Cardiac muscle cell (in vitro differentiated cells and primary cell): ENCODE measurements around the gene TUBGCP5. TPM values are rescaled to one million over a fixed set of nuclear protein-coding genes. Genes with fewer than 3 reads are reported as not detected.

ENCODE experiments used
- DNase-seq, 2 donors: peaks; one replicate each; pipeline versions ENCODE4 v3.0.0 to v3.0.0-alpha.2; 2010 to 2017; ENCODE audit warnings: low read depth in 1 of 2, low spot score in 1 of 2
- H3K27ac ChIP-seq: fragments of 200-600 bp; sonication (generic); 2 replicates; pipeline ENCODE4 v1.5.1; 2016
- H3K27me3 ChIP-seq: fragments of 200-600 bp; sonication (generic); 2 replicates; pipeline ENCODE4 v1.6.0; 2016; ENCODE audit warnings: control low read depth
- H3K36me3 ChIP-seq: fragments of 200-600 bp; sonication (generic); 2 replicates; pipeline ENCODE4 v1.5.1; 2016; ENCODE audit warnings: control low read depth
- H3K4me1 ChIP-seq: fragments of 200-600 bp; sonication (generic); 2 replicates; pipeline ENCODE4 v1.8.1; 2017; ENCODE audit warnings: low read depth, mild to moderate bottlenecking, mixed run types
- H3K4me3 ChIP-seq: fragments of 200-600 bp; sonication (generic); 2 replicates; pipeline ENCODE4 v1.5.1; 2016; ENCODE audit warnings: mild to moderate bottlenecking
- H3K9me3 ChIP-seq: fragments of 200-600 bp; sonication (generic); 2 replicates; pipeline ENCODE4 v1.5.1; 2017; ENCODE audit warnings: low read depth, mild to moderate bottlenecking, control low read depth
- polyA plus RNA-seq: library from polyadenylated mRNA; unstranded; fragments of >200 nt; fragmentation: Nextera tagmentation; extraction: Ambion mirVana; gene quantifications from 2 replicates; pipeline ENCODE4 v1.2.1, GENCODE V29; 2016
- total RNA-seq: library from RNA; depleted of rRNA; stranded (reverse); fragments of >200 nt; gene quantifications from 2 replicates; pipeline ENCODE4 v1.2.3, GENCODE V29; 2016
- TF ChIP-seq, protein P1 (sequence below): IDR thresholded peaks from 2 replicates; pipeline ENCODE4 v1.5.1; 2012; ENCODE audit warnings: low read depth, mild to moderate bottlenecking, low read length

The TUBGCP5 gene
- total and polyA plus RNA-seq, 2 experiments from 2014 or later = 13.2 to 19.1 TPM

DNA sequence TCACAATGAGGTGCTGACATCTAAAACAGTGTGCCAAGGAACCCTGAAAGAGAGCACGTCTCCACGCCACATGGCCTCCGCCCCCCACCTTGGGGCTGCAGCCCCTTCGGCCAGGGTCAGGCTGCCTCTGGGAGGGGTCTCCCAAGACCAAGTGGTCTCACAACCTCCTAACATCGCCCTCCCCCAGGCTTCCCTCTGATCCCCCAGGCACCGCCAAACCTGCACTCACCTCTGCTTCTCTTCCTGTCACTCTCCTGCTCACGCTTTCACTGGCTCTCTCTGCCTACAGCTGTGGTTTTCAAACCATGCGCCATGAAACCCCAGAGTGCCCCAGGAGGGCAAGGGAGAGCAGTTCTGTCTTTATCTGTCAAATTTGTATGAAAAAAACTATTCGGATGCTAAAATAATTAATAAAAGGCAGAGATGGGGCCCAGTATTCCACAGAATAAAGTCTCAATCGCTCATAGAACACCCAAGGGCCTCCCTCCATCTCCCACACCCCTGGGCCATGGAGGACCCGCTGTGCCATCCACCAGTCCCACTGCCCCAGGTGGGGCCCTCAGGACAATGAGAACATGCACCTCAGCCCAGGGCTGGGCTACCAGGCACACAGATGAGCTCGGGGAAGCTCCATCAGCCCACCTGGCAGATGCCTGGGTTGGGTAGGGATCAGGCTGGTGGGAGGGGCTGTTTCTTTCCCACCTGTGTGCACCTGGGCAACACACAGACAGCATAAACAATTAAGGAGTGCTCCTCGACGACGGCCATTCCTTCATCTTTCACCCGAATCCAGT, 80.7 kb downstream of the TUBGCP5 start:
- H3K9me3 ChIP-seq = no peaks in the 10 kb centered on the region
- TF ChIP-seq, protein P1, sequence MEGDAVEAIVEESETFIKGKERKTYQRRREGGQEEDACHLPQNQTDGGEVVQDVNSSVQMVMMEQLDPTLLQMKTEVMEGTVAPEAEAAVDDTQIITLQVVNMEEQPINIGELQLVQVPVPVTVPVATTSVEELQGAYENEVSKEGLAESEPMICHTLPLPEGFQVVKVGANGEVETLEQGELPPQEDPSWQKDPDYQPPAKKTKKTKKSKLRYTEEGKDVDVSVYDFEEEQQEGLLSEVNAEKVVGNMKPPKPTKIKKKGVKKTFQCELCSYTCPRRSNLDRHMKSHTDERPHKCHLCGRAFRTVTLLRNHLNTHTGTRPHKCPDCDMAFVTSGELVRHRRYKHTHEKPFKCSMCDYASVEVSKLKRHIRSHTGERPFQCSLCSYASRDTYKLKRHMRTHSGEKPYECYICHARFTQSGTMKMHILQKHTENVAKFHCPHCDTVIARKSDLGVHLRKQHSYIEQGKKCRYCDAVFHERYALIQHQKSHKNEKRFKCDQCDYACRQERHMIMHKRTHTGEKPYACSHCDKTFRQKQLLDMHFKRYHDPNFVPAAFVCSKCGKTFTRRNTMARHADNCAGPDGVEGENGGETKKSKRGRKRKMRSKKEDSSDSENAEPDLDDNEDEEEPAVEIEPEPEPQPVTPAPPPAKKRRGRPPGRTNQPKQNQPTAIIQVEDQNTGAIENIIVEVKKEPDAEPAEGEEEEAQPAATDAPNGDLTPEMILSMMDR = no peak
- H3K4me3 ChIP-seq = no peak overlapping the region
- peaks cover under 1% of the 10 kb centered on the region for H3K4me1 ChIP-seq
- no peak for DNase-seq
- H3K27me3 ChIP-seq = no peaks in the 10 kb centered on the region
- peak overlapping the region; percentile 39 for H3K27ac ChIP-seq
- no peaks in the 10 kb centered on the region for H3K36me3 ChIP-seq

DNA sequence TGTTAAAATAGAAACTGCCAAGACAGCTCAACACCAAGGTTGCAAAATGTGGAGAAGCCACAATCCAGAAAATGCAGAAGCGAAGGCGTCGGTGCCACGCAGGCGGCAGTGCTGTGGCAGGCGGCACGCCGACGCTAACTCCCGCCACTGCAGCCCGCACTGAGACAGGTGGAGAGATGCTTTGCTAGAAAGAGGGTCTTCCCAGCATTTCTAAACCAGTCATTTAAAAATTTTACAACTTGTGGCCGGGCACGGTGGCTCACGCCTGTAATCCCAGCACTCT, 82.5 kb downstream of the TUBGCP5 start:
- no peak overlapping the region for H3K4me3 ChIP-seq
- H3K9me3 ChIP-seq = no peaks in the 10 kb centered on the region
- H3K4me1 ChIP-seq = no peaks in the 10 kb centered on the region
- H3K36me3 ChIP-seq = no peaks in the 10 kb centered on the region
- H3K27me3 ChIP-seq = no peaks in the 10 kb centered on the region
- TF ChIP-seq, protein P1 = no peak
- no peak overlapping the region for H3K27ac ChIP-seq
- DNase-seq = no peak

DNA sequence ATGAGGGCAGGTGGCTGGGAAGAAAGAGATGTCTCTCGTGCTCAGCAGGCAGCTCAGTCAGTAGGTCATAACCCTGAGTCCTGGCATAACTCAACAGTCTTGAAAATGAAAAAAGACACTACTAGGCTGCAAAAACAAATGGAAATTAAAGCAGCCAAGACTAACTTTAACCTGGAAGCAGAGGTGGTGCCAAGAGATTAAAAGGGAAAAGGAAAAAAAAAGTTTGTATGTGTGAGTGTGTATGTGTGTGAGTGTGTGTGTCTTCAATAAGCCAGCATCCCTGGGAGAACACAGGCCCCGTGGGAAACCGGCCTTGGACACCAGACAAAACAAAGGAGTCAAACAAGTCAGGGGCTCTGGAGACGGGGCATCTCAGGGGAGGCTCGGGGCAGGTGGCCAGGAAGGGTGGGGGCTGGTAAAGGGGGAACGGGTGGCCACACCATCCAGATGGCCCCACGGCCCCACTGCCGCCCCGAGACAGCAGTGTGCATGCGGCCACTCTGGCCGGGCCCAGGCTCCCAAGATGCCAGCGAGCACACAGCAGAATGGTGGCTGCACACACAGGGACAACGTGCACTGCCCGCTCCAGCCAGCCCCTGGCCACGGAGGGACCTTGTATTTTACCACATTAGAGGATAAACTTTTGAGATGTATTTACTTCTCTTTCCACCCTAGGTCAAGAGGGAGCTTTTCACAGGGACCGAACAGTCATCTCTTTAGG, 83.0 kb downstream of the TUBGCP5 start:
- TF ChIP-seq, protein P1 = no peak
- no peaks in the 10 kb centered on the region for H3K36me3 ChIP-seq
- H3K4me1 ChIP-seq = no peaks in the 10 kb centered on the region
- no peaks in the 10 kb centered on the region for H3K27me3 ChIP-seq
- H3K9me3 ChIP-seq = no peaks in the 10 kb centered on the region
- H3K4me3 ChIP-seq = no peak overlapping the region
- no peak overlapping the region for H3K27ac ChIP-seq
- DNase-seq = peak in 1 of 2 donors; percentile 64

DNA sequence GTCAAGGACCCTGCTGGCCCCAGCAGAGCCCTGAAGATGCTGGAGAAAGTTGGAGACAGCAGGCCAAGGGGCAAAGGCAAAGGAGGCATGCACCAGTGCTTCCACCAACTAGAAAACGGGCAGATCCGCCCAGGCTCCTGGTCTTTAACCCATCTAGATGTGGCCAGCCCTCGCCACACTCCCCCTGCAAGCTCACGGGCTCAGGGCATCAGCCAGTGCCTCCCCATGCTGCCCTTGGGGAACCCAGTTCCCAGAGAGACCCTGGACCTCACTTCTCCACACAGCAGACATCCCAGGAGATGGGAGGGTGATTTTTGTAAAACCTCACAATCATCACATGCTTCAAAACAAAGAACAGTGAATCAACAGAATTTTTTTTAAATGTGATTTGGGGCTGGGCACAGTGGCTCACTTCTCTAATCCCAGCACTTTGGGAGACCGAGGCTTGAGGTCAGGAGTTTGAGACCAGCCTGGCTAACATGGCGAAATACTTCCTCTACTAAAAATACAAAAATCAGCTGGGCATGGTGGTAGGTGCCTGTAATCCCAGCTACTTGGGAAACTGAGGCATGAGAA, 83.7 kb downstream of the TUBGCP5 start:
- Histone ChIP-seq H3K27ac (no peak overlapping the region), H3K27me3 (no peaks in the 10 kb centered on the region), H3K36me3 (no peaks in the 10 kb centered on the region), H3K4me1 (no peaks in the 10 kb centered on the region), H3K9me3 (no peaks in the 10 kb centered on the region), H3K4me3 (no peak overlapping the region)
- no peak for DNase-seq
- TF ChIP-seq, protein P1 = no peak

DNA sequence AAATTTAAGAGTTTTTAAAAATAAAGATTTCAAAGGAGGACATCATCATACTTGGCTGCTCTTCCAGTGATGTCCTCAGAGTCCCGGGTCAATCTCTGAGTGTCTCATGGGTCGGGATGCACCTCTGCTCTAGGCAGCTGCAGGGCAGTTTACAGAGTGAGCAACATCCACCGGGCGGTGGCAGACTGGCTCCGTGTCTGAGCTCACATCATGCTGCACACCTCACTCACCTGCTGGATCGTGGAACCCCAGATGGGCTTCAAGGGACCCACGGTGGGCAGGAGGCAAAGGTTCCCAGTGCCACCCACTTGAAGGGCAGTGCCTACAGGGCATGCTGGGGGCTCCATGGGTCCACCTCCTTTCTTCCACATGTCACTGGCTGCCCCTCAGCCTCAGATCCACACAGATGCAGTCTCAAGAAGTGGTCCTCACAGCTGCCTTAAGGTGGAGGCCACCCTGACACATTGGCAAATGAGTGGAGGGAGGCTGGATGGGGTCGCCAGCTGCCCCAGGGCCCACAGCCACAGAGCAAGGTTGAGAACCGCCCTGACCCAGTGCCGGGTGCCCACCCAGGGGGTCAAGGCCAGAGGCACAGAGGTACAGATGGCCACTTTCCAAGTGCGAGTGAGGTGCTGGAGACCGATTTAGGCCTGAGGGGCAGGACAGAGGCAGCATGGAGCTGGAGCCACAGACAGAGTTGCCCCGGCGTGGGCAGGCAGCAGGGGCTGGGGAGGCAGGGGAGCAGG, 84.4 kb downstream of the TUBGCP5 start:
- H3K27ac ChIP-seq = no peak overlapping the region
- no peak overlapping the region for H3K4me3 ChIP-seq
- no peak for DNase-seq
- no peaks in the 10 kb centered on the region for H3K27me3 ChIP-seq
- TF ChIP-seq, protein P1 = no peak
- no peaks in the 10 kb centered on the region for H3K36me3 ChIP-seq
- H3K4me1 ChIP-seq = no peaks in the 10 kb centered on the region
- H3K9me3 ChIP-seq = no peaks in the 10 kb centered on the region
